ENCODE data around the gene SPTSSB. TPM values are rescaled to one million over a fixed set of nuclear protein-coding genes. Genes with fewer than 3 reads are reported as not detected.

Gene SPTSSB
- total and polyA plus RNA-seq, 9 of the 15 experiments (the other 6 are each of a cell fraction or from before 2014, with no cell fraction given): 0.07 TPM; not detected in 8

DNA sequence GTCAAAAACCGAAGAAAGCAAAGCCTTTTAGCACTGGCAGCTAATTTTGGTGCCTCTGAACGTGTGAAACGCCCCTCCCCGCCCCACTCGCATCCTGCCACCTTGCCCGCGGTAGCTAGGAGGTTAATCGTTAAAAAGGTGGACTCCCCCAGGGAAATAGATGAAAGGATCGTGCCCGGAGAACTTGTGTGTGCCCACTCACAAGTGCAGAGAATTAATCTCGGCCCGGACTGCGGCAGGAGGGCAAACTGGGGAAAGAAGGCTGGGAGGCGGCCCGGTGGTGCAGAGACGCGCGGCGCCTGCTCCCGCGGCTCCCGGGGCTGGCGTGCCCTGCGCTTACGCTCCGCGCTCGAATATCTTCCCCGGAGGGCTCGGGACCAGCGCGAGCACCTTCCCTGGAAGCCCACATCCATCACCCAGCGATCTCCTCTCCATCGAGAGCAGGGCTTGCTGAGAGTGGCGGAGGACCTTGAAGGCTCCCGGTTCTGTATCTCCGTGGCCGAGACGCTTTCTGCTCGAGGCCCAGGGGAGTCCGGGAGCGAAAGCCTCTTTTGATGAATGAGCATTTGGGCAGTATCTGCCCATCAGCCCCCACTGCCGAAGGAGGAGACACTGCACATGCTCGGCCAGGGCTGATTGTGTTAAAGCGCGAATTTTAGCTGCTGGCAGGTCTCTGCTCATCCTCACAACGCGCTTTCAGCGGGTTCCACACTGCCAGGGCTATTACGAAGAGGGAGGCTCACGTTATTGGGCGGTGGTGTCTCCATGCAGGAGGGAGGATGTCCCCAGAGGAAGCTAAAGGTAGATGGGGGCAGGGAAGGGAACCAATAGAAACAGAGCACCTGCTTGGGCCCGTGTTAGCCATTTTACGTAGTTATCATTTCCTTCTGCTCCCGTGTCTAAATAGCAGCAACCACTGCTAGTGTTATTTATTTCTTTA is 1.3 kb upstream of the SPTSSB start:
- 3% methylated on average over 45 of the region's 55 CpGs for WGBS (ENCODE audit: insufficient coverage, low coverage, missing lambda C conversion rate)
- Histone ChIP-seq H2AFZ (ENCODE audit: low read depth, low read length) (no peak overlapping the region), H3K4me1 (replicated peaks in 1 of 2; ENCODE audit: control insufficient read depth in 2 of 2, insufficient read depth in 2 of 2, low read length in 2 of 2) (peaks cover 0 to 10% of the 10 kb centered on the region in 2 experiments; a peak in 2 of 5 replicates), H3K27me3 (ENCODE audit: control insufficient read depth in 2 of 2, insufficient read depth in 2 of 2, low read length in 2 of 2) (peaks cover 0 to 18% of the 10 kb centered on the region in 2 experiments; a peak in 3 of 5 replicates), H3K36me3 (ENCODE audit: control insufficient read depth, insufficient read depth, low read length) (no peaks in the 10 kb centered on the region), H3K9me3 (replicated peaks; ENCODE audit: control insufficient read depth, insufficient read depth, low read depth, low read length) (no peaks in the 10 kb centered on the region), H4K20me1 (replicated peaks; ENCODE audit: control insufficient read depth, insufficient read depth, low read length) (no peaks in the 10 kb centered on the region), H3K9me1 (ENCODE audit: control insufficient read depth, insufficient read depth, low read length) (no peaks in the 10 kb centered on the region), H3K27ac (ENCODE audit: extremely low read depth, low read depth, low read length) (no peak overlapping the region), H3K4me2 (ENCODE audit: insufficient read depth, low read length) (no peak overlapping the region), H3K4me3 (no peak overlapping the region), H3K9ac (ENCODE audit: insufficient read depth in 1 of 2, low read depth in 2 of 2, low read length in 2 of 2) (no peak overlapping the region), H3K79me2 (ENCODE audit: control insufficient read depth, insufficient read depth, low read length) (no peaks in the 10 kb centered on the region)
- in situ Hi-C loops (cut with MboI) (no loop called here), intact Hi-C loops (cut with micrococcal nuclease) (no loop called here)
- TF ChIP-seq, protein P1, sequence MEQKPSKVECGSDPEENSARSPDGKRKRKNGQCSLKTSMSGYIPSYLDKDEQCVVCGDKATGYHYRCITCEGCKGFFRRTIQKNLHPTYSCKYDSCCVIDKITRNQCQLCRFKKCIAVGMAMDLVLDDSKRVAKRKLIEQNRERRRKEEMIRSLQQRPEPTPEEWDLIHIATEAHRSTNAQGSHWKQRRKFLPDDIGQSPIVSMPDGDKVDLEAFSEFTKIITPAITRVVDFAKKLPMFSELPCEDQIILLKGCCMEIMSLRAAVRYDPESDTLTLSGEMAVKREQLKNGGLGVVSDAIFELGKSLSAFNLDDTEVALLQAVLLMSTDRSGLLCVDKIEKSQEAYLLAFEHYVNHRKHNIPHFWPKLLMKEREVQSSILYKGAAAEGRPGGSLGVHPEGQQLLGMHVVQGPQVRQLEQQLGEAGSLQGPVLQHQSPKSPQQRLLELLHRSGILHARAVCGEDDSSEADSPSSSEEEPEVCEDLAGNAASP (IDR thresholded peaks at IDR 0.05): no peak
- TF ChIP-seq, protein P2, sequence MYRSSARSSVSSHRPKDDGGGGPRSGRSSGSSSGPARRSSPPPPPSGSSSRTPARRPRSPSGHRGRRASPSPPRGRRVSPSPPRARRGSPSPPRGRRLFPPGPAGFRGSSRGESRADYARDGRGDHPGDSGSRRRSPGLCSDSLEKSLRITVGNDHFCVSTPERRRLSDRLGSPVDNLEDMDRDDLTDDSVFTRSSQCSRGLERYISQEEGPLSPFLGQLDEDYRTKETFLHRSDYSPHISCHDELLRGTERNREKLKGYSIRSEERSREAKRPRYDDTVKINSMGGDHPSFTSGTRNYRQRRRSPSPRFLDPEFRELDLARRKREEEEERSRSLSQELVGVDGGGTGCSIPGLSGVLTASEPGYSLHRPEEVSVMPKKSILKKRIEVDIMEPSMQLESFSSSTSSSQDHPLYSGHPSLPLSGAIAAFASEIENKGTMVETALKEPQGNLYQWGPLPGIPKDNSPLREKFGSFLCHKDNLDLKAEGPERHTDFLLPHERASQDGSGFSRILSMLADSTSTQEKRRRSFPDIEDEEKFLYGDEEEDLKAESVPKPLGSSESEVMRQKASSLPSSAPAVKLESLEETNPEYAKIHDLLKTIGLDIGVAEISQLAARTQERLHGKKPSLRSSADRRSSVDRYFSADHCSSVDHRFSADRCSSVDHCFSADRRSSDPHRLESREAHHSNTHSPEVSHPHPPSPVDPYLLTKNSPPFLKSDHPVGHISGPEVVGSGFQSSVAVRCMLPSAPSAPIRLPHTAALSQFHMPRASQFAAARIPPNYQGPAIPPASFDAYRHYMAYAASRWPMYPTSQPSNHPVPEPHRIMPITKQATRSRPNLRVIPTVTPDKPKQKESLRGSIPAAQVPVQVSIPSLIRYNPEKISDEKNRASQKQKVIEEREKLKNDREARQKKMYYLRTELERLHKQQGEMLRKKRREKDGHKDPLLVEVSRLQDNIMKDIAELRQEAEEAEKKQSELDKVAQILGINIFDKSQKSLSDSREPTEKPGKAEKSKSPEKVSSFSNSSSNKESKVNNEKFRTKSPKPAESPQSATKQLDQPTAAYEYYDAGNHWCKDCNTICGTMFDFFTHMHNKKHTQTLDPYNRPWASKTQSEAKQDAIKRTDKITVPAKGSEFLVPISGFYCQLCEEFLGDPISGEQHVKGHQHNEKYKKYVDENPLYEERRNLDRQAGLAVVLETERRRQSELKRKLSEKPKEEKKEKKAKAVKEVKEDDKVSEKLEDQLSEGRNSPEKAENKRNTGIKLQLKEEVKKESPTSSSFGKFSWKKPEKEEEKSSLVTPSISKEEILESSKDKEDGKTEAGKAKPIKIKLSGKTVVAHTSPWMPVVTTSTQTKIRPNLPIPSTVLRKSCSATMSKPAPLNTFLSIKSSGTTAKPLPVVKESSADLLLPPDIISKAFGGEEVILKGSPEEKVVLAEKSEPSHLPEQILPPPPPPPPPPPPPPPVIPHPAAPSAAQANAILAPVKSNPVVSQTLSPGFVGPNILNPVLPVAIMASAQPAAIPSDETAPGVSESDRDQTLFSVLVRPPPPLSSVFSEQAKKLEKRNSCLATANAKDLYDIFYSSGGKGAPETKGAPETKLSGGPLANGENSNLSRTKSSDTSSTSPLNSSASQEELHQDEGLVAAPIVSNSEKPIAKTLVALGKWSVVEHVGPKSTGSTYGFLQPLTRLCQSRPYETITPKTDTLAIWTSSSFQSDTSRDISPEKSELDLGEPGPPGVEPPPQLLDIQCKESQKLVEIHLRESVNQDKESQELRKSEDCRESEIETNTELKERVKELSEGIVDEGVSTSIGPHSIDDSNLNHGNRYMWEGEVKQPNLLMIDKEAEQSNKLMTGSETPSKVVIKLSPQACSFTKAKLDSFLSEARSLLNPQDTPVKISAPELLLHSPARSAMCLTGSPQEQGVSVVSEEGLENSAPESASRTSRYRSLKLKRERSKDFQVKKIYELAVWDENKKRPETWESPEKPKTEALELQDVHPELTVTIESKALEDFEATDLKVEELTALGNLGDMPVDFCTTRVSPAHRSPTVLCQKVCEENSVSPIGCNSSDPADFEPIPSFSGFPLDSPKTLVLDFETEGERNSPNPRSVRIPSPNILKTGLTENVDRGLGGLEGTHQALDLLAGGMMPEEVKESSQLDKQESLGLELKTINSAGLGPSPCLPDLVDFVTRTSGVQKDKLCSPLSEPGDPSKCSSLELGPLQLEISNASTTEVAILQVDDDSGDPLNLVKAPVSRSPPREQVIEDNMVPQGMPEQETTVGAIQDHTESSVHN (IDR thresholded peaks at IDR 0.05; ENCODE audit: borderline replicate concordance in 1 of 2, low read depth in 1 of 2): no peak
- TF ChIP-seq, protein P3, sequence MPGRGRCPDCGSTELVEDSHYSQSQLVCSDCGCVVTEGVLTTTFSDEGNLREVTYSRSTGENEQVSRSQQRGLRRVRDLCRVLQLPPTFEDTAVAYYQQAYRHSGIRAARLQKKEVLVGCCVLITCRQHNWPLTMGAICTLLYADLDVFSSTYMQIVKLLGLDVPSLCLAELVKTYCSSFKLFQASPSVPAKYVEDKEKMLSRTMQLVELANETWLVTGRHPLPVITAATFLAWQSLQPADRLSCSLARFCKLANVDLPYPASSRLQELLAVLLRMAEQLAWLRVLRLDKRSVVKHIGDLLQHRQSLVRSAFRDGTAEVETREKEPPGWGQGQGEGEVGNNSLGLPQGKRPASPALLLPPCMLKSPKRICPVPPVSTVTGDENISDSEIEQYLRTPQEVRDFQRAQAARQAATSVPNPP (IDR thresholded peaks at IDR 0.05; ENCODE audit: borderline replicate concordance, insufficient read depth, insufficient read length): no peak
- TF ChIP-seq KAT7 (CRISPR knock-in tag; IDR thresholded peaks at IDR 0.05; ENCODE audit: borderline replicate concordance): no peak
- TF ChIP-seq ARID1B (IDR thresholded peaks at IDR 0.05): no peak
- no peak for TF ChIP-seq SREBF1 (IDR thresholded peaks at IDR 0.05; ENCODE audit: borderline replicate concordance, low read depth, low read length)
- TF ChIP-seq ZNF717 (CRISPR knock-in tag; IDR thresholded peaks at IDR 0.05): no peak
- no peak for TF ChIP-seq ZNF212 (CRISPR knock-in tag; IDR thresholded peaks at IDR 0.05)
- no peak for FAIRE-seq
- ChIA-PET CTCF (ENCODE audit: low intra/inter-chr PET ratio) (no interaction called here), POLR2A (no interaction called here)
- DNase-seq (ENCODE audit: extremely low read depth in 1 of 4, low spot score in 3 of 4): no peak
- ATAC-seq: no peak
- no TSS peak for BruUV-seq (replicated peaks)
